ENCODE measurements around the gene SPRY2.

SPRY2 gene

DNA sequence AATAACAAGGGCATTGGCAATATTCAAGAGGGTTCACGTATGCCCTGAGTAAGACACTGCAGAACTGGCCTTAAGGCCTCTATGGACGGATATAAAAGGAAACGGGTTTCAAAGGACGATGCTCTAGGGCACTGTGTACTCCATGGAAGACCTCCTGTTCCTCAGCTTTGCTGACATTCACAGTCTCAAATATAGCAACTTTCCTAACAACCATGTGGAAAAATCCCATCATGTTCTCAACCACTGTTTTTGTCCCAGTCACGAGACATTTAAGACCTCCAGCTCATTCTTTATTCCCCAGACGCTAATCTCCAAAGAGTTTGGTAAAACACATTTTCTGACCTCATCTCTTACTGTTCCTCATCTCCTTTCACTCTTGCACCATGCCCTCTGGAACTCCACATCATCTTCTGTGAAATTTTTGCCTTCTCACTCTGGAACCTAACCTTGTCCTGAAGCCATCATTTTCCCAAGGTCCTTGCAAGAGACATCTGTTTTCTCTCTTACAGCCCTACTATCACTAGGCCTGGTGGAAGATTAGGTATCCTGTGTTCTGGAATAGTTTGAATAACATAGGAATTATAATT, 37.6 kb downstream of the SPRY2 start:
- ChIA-PET POLR2A (no interaction called here), CTCF (no interaction called here)
- no peak overlapping the region for H3K27ac ChIP-seq (ENCODE audit: extremely low read depth, low read depth, low read length)
- no peak for TF ChIP-seq ZNF561 (tag by site-specific recombination; IDR thresholded peaks at IDR 0.05; ENCODE audit: borderline replicate concordance)
- no peak for TF ChIP-seq ZNF701 (tag by site-specific recombination; IDR thresholded peaks at IDR 0.05)
- no peak for TF ChIP-seq HOXC10 (CRISPR knock-in tag; IDR thresholded peaks at IDR 0.05)
- TF ChIP-seq HOXA7 (CRISPR knock-in tag; IDR thresholded peaks at IDR 0.05; ENCODE audit: borderline replicate concordance), result no peak
- no peak for TF ChIP-seq GLIS1 (tag by site-specific recombination; IDR thresholded peaks at IDR 0.05)
- no peak for TF ChIP-seq ZBTB1 (tag by site-specific recombination; IDR thresholded peaks at IDR 0.05)
- TF ChIP-seq, protein P1, sequence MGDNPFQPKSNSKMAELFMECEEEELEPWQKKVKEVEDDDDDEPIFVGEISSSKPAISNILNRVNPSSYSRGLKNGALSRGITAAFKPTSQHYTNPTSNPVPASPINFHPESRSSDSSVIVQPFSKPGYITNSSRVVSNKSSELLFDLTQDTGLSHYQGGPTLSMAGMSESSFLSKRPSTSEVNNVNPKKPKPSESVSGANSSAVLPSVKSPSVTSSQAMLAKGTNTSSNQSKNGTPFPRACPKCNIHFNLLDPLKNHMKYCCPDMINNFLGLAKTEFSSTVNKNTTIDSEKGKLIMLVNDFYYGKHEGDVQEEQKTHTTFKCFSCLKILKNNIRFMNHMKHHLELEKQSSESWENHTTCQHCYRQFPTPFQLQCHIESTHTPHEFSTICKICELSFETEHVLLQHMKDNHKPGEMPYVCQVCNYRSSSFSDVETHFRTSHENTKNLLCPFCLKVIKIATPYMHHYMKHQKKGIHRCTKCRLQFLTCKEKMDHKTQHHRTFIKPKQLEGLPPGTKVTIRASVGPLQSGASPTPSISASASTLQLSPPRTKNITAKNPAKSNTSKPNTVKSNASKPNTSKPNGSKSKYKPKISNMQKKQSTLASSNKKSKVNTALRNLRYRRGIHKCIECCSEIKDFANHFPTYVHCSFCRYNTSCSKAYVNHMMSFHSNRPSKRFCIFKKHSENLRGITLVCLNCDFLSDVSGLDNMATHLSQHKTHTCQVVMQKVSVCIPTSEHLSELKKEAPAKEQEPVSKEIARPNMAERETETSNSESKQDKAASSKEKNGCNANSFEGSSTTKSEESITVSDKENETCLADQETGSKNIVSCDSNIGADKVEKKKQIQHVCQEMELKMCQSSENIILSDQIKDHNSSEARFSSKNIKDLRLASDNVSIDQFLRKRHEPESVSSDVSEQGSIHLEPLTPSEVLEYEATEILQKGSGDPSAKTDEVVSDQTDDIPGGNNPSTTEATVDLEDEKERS (tag by site-specific recombination; IDR thresholded peaks at IDR 0.05), result no peak
- TF ChIP-seq ZNF501 (tag by site-specific recombination; IDR thresholded peaks at IDR 0.05), result no peak
- TF ChIP-seq ZBTB7A (tag by site-specific recombination; IDR thresholded peaks at IDR 0.05; ENCODE audit: low read depth), result no peak
- TF ChIP-seq ZNF132 (tag by site-specific recombination; IDR thresholded peaks at IDR 0.05; ENCODE audit: borderline replicate concordance), result no peak
- TF ChIP-seq ZNF391 (tag by site-specific recombination; IDR thresholded peaks at IDR 0.05; ENCODE audit: borderline replicate concordance, low read depth), result no peak
- no peak for TF ChIP-seq MEIS1 (CRISPR knock-in tag; IDR thresholded peaks at IDR 0.05; ENCODE audit: borderline replicate concordance)
- H3K36me3 ChIP-seq (ENCODE audit: control insufficient read depth in 2 of 2, insufficient read depth in 1 of 2, low read length in 2 of 2), result no peaks in the 10 kb centered on the region
- no peaks in the 10 kb centered on the region for H3K9me3 ChIP-seq (ENCODE audit: control insufficient read depth, insufficient read depth, low read depth, low read length)
- no peak overlapping the region for H3K4me3 ChIP-seq (ENCODE audit: low read depth, low read length)
- H3K4me1 ChIP-seq (ENCODE audit: control insufficient read depth, insufficient read depth, low read length), result no peaks in the 10 kb centered on the region

DNA sequence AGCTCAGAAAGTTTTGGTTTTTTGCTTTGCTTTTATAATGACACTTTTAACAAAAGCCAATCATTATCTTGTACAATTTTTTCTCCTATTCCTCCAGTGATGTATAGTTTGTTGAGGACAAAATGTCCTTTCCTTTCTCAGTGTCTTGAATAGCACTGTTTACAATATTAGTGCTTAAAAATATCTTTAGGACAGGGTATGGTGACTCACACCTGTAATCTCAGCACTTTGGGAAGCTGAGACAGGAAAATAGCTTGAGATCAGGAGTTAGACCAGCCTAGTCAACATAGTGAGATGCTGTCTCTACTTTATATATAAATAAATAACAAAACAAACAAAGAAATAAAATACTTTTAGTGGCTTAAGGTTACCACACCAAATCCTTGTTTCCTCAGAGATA, 41.9 kb downstream of the SPRY2 start:
- ChIA-PET POLR2A (no interaction called here), CTCF (interaction anchor here (0.7 kb wide), 1 partner anchor 71 kb away, joined by 3 read pairs; no protein-coding TSS in a partner anchor)
- Histone ChIP-seq H3K27ac (ENCODE audit: extremely low read depth, low read depth, low read length) (no peak overlapping the region), H3K4me3 (ENCODE audit: low read depth, low read length) (no peak overlapping the region), H3K36me3 (ENCODE audit: control insufficient read depth in 2 of 2, insufficient read depth in 1 of 2, low read length in 2 of 2) (no peaks in the 10 kb centered on the region), H3K9me3 (ENCODE audit: control insufficient read depth, insufficient read depth, low read depth, low read length) (no peaks in the 10 kb centered on the region), H3K4me1 (ENCODE audit: control insufficient read depth, insufficient read depth, low read length) (no peaks in the 10 kb centered on the region)
- TF ChIP-seq ZNF292 (tag by site-specific recombination; IDR thresholded peaks at IDR 0.05; ENCODE audit: borderline replicate concordance, low read depth), result no peak
- TF ChIP-seq, protein P2, sequence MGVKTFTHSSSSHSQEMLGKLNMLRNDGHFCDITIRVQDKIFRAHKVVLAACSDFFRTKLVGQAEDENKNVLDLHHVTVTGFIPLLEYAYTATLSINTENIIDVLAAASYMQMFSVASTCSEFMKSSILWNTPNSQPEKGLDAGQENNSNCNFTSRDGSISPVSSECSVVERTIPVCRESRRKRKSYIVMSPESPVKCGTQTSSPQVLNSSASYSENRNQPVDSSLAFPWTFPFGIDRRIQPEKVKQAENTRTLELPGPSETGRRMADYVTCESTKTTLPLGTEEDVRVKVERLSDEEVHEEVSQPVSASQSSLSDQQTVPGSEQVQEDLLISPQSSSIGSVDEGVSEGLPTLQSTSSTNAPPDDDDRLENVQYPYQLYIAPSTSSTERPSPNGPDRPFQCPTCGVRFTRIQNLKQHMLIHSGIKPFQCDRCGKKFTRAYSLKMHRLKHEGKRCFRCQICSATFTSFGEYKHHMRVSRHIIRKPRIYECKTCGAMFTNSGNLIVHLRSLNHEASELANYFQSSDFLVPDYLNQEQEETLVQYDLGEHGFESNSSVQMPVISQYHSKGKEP (tag by site-specific recombination; IDR thresholded peaks at IDR 0.05), result no peak
- no peak for TF ChIP-seq ZNF488 (tag by site-specific recombination; IDR thresholded peaks at IDR 0.05)
- no peak for TF ChIP-seq ZSCAN16 (tag by site-specific recombination; IDR thresholded peaks at IDR 0.05)
- no peak for TF ChIP-seq ZNF510 (tag by site-specific recombination; IDR thresholded peaks at IDR 0.05; ENCODE audit: insufficient replicate concordance)
- no peak for TF ChIP-seq MYNN (tag by site-specific recombination; IDR thresholded peaks at IDR 0.05; ENCODE audit: borderline replicate concordance)
- no peak for TF ChIP-seq ZNF768 (tag by site-specific recombination; IDR thresholded peaks at IDR 0.05)
- TF ChIP-seq MZF1 (tag by site-specific recombination; IDR thresholded peaks at IDR 0.05; ENCODE audit: borderline replicate concordance), result no peak
- TF ChIP-seq, protein P3, sequence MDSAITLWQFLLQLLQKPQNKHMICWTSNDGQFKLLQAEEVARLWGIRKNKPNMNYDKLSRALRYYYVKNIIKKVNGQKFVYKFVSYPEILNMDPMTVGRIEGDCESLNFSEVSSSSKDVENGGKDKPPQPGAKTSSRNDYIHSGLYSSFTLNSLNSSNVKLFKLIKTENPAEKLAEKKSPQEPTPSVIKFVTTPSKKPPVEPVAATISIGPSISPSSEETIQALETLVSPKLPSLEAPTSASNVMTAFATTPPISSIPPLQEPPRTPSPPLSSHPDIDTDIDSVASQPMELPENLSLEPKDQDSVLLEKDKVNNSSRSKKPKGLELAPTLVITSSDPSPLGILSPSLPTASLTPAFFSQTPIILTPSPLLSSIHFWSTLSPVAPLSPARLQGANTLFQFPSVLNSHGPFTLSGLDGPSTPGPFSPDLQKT (IDR thresholded peaks at IDR 0.05; ENCODE audit: borderline replicate concordance, low read depth, low read length), result no peak
- no peak for TF ChIP-seq IKZF3 (tag by site-specific recombination; IDR thresholded peaks at IDR 0.05)
- no peak for TF ChIP-seq ZBTB1 (tag by site-specific recombination; IDR thresholded peaks at IDR 0.05)
- TF ChIP-seq KLF7 (tag by site-specific recombination; IDR thresholded peaks at IDR 0.05; ENCODE audit: borderline replicate concordance), result no peak
- TF ChIP-seq ZNF211 (tag by site-specific recombination; IDR thresholded peaks at IDR 0.05; ENCODE audit: low read depth), result no peak
- no peak for TF ChIP-seq ZNF133 (tag by site-specific recombination; IDR thresholded peaks at IDR 0.05)
